Breast epithelium (tissue), 4 donors: ENCODE data around the gene KIZ. TPM values are rescaled to one million over a fixed set of nuclear protein-coding genes. Genes with fewer than 3 reads are reported as not detected.

Experiments used
- DNase-seq, 2 donors: peaks; one replicate each; pipeline ENCODE4 v3.0.0-alpha.2; 2019; ENCODE audit warnings: low spot score in 2 of 2
- H3K27ac ChIP-seq, 2 donors: fragments of 200-600 bp; sonication (generic) in 1 of 2; one replicate each; pipeline ENCODE4 v1.5.1; 2016 to 2019; ENCODE audit warnings: mild to moderate bottlenecking in 1 of 2
- H3K27me3 ChIP-seq, 2 donors: fragments of 200-600 bp; sonication (generic) in 1 of 2; one replicate each; pipeline versions ENCODE4 v1.5.1 to v1.6.0; 2017 to 2019; ENCODE audit warnings: control low read depth in 1 of 2, mild to moderate bottlenecking in 1 of 2
- H3K36me3 ChIP-seq: fragments of 200-600 bp; one replicate; pipeline ENCODE4 v1.5.1; 2019
- H3K4me1 ChIP-seq, 2 donors: fragments of 200-600 bp; sonication (generic); one replicate each; pipeline ENCODE4 v1.5.1; 2016 to 2019; ENCODE audit warnings: control low read depth in 1 of 2
- H3K4me3 ChIP-seq, 3 donors: fragments of 200-600 bp; sonication (generic); 1 replicate in 2 of 3; 2 replicates in 1 of 3; pipeline ENCODE4 v1.5.1; 2016 to 2019; ENCODE audit warnings: mild to moderate bottlenecking in 3 of 3, moderate library complexity in 2 of 3
- H3K9me3 ChIP-seq, 2 donors: fragments of 200-600 bp; sonication (generic) in 1 of 2; one replicate each; pipeline ENCODE4 v1.5.1; 2016 to 2019; ENCODE audit warnings: control low read depth in 1 of 2
- POLR2A ChIP-seq: fragments of 450-650 bp; IDR thresholded peaks from one replicate; pipeline ENCODE4 v1.6.1; 2016; ENCODE audit warnings: antibody characterized with exemption, mild to moderate bottlenecking, moderate library complexity
- POLR2AphosphoS5 ChIP-seq, 3 donors: sonication (generic); formaldehyde crosslinking; IDR thresholded peaks; one replicate each; pipeline ENCODE4 v1.6.1; 2017; ENCODE audit warnings: antibody characterized with exemption in 3 of 3
- intact Hi-C: fragments of 100-400 bp; cut with DNase I; formaldehyde crosslinking; loops from one replicate; pipeline ENCODE4 v1.15.1; 2023; ENCODE audit warnings: low total_unique reads
- total RNA-seq, 3 donors: library from RNA; depleted of rRNA; stranded (reverse); fragments of >200 nt; gene quantifications; one replicate each; pipeline ENCODE4 v1.1.0, GENCODE V29; 2016
- TF ChIP-seq, protein P1 (sequence below), 3 donors: fragments of 450-650 bp; IDR thresholded peaks; one replicate each; pipeline ENCODE4 v1.5.1; 2016 to 2017; ENCODE audit warnings: antibody characterized with exemption in 3 of 3, mild to moderate bottlenecking in 3 of 3, moderate library complexity in 3 of 3

Gene KIZ, protein sequence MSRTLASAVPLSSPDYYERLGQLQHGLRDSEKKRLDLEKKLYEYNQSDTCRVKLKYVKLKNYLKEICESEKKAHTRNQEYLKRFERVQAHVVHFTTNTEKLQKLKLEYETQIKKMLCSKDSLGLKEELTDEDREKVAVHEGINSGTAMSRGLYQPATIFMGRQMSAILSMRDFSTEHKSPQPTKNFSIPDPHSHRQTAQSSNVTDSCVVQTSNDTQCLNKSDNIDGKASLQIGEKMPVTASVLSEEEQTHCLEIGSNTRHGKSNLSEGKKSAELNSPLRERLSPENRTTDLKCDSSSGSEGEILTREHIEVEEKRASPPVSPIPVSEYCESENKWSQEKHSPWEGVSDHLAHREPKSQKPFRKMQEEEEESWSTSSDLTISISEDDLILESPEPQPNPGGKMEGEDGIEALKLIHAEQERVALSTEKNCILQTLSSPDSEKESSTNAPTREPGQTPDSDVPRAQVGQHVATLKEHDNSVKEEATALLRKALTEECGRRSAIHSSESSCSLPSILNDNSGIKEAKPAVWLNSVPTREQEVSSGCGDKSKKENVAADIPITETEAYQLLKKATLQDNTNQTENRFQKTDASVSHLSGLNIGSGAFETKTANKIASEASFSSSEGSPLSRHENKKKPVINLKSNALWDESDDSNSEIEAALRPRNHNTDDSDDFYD
- 10 to 100 TPM; 29.8 to 46.2 (median 45.9) TPM for total RNA-seq

DNA sequence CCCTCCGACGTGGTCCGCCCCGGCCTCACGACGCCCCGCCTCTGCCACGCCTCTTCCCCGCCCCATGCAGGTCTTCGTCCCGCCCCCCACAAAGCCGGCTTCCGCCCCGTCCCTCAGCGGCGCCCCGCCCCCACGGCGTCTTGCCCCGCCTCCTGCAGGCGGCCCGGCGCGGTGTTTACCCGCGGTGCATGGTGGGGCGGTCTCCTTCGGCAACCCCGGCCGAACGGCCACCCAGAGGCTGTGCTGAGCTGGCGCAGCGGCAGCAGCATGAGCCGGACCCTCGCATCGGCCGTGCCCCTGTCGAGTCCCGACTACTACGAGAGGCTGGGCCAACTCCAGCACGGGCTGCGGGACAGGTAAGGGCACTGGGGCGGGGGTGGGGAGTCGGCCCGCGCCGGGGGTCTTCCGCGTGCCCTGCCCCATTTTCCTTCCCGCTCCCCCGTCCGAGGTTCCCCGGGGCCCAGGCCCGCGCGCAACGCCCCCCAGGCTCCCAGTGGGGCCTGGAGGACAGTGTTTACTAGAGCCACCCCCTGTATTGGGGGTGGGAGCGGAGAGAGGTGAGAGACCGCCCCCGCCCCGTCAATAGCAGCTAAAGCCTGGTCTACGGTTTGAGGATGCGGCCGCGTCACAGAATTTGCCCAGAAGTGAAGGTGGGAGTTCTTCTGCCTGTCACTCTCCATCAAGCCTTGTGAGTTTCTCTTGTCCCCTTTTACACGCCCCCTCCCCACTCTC, at the start of gene KIZ:
TSS of gene KIZ (plus strand) at position 234 of the 732 bp plus-strand sequence. CDS start at position 268, 34 bp downstream.
- peak; percentile 92 to 97 for DNase-seq
- peak within 1 kb of the TSS; percentile 83 to 99 (median 92) for H3K4me3 ChIP-seq
- TF ChIP-seq POLR2A (peak; percentile 71), POLR2AphosphoS5 (IDR thresholded peaks at IDR 0.05) (peak; percentile 33 to 72 (median 56))
- TF ChIP-seq, protein P1, sequence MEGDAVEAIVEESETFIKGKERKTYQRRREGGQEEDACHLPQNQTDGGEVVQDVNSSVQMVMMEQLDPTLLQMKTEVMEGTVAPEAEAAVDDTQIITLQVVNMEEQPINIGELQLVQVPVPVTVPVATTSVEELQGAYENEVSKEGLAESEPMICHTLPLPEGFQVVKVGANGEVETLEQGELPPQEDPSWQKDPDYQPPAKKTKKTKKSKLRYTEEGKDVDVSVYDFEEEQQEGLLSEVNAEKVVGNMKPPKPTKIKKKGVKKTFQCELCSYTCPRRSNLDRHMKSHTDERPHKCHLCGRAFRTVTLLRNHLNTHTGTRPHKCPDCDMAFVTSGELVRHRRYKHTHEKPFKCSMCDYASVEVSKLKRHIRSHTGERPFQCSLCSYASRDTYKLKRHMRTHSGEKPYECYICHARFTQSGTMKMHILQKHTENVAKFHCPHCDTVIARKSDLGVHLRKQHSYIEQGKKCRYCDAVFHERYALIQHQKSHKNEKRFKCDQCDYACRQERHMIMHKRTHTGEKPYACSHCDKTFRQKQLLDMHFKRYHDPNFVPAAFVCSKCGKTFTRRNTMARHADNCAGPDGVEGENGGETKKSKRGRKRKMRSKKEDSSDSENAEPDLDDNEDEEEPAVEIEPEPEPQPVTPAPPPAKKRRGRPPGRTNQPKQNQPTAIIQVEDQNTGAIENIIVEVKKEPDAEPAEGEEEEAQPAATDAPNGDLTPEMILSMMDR (IDR thresholded peaks at IDR 0.05): peak in 2 of 3 donors; percentile 41 to 50
- H3K27ac ChIP-seq: peak within 1 kb of the TSS; percentile 87 to 89
- H3K27me3 ChIP-seq: no peaks in the 10 kb centered on the region
- intact Hi-C loops: no loop called here
- H3K9me3 ChIP-seq: no peaks in the 10 kb centered on the region
- no peaks in the 10 kb centered on the region for H3K4me1 ChIP-seq
- H3K36me3 ChIP-seq: no peaks in the 10 kb centered on the region

DNA sequence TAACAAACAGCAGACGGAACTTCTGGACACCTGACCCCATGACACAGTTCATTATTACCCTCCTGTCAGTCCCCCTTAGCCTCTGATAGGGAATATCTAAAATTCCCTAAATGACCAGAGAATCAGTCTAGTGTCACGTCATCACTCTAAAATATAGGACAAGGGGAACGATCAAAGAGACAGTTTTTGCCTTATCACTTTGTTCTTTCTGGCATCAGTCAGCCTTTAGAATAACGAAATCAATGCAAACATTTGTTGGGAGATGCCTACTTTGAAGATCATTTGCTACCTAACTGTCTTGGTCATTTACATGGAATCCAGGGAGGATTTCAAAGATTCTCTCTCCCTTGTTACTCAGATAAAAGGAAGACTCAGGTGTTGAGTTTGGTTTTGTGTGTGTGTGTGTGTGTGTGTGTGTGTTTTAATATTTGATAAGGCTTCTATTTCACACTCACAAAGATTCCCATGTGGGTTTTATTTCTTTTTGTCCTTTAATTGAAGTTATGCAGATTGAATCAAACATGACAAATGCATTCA, 48.0 kb upstream of the KIZ start:
- DNase-seq: no peak
- Histone ChIP-seq H3K27me3 (peaks cover 0 to 14% of the 10 kb centered on the region in 2 donors), H3K4me3 (no peak overlapping the region), H3K36me3 (no peaks in the 10 kb centered on the region), H3K4me1 (no peaks in the 10 kb centered on the region), H3K9me3 (no peaks in the 10 kb centered on the region), H3K27ac (no peak overlapping the region)
- intact Hi-C loops: no loop called here
- TF ChIP-seq, protein P1 (IDR thresholded peaks at IDR 0.05): no peak
- TF ChIP-seq POLR2AphosphoS5 (IDR thresholded peaks at IDR 0.05) (no peak), POLR2A (no peak)

DNA sequence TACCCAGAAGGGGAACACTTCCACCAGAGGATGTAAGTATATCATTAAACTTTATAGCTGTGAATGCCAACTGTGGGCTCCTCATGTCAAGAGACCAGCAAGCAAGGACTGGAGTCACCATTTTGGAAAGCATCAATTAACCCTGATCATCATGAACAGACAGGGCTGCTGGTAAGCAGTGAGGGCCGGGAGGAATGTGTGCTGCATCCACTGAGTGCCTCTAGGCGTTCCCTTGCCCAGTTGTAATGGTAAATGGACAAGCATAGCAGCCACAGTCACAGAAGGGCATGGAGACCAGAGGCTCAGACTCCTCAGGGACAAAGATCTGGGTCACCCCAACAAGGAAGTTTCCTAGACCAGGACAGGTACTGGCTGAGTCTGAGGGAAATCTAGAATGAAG, 43.3 kb upstream of the KIZ start:
- Histone ChIP-seq H3K27ac (no peak overlapping the region), H3K27me3 (peaks cover 0 to 33% of the 10 kb centered on the region in 2 donors), H3K4me3 (no peak overlapping the region), H3K9me3 (no peaks in the 10 kb centered on the region), H3K4me1 (no peaks in the 10 kb centered on the region), H3K36me3 (no peaks in the 10 kb centered on the region)
- TF ChIP-seq POLR2A: no peak
- TF ChIP-seq POLR2AphosphoS5 (IDR thresholded peaks at IDR 0.05): no peak
- TF ChIP-seq, protein P1 (IDR thresholded peaks at IDR 0.05): no peak
- intact Hi-C loops: no loop called here
- DNase-seq: no peak

DNA sequence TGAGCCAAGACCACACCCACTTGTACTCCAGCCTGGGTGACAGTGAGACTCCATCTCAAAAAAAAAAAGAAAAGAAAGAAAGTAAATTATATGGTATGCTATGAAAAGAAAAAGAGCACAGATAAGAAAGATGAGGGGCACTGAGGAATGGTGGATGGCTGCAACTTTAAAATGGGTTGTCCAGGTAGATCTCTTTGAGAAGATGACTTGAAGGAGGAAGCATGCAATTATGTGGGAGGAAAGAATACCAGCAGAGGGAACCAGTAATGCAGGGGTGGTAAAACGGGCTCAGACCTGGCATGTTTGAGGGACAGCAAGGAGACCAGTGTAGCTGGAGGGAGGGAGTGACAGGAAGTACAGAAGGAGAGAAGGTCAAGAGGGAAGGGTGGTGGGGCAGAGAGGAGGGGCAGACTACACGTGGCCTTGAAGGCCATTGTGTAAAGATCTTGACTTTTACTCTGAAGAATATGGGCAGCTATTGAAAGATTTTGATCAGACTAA, 42.0 kb upstream of the KIZ start:
- H3K27ac ChIP-seq: no peak overlapping the region
- intact Hi-C loops: no loop called here
- no peaks in the 10 kb centered on the region for H3K9me3 ChIP-seq
- DNase-seq: no peak
- TF ChIP-seq, protein P1 (IDR thresholded peaks at IDR 0.05): no peak
- TF ChIP-seq POLR2A: no peak
- no peak for TF ChIP-seq POLR2AphosphoS5 (IDR thresholded peaks at IDR 0.05)
- H3K27me3 ChIP-seq: peaks cover 0 to 33% of the 10 kb centered on the region in 2 donors
- H3K36me3 ChIP-seq: no peaks in the 10 kb centered on the region
- H3K4me1 ChIP-seq: no peaks in the 10 kb centered on the region
- no peak overlapping the region for H3K4me3 ChIP-seq
